Mesodermal cell (in vitro differentiated cells): ENCODE data around the gene MED13L.

Source experiments
- H3K27ac ChIP-seq: 2 replicates; pipeline ENCODE4 v1.7.0; 2013; ENCODE audit warnings: mild to moderate bottlenecking, low read depth, low read length, moderate library complexity; ENCODE audit not compliant: severe bottlenecking
- H3K36me3 ChIP-seq: 2 replicates; pipeline ENCODE4 v1.7.1; 2013; ENCODE audit warnings: mild to moderate bottlenecking, low read length, moderate library complexity; ENCODE audit not compliant: control insufficient read depth, insufficient read depth
- H3K4me1 ChIP-seq: one replicate; pipeline ENCODE4 v1.7.1; 2013; ENCODE audit warnings: mild to moderate bottlenecking, low read length; ENCODE audit not compliant: insufficient read depth, control insufficient read depth, poor library complexity, severe bottlenecking
- H3K4me3 ChIP-seq: 2 replicates; pipeline ENCODE4 v1.7.0; 2013; ENCODE audit warnings: low read length, control low read depth, mild to moderate bottlenecking; ENCODE audit not compliant: insufficient read depth, poor library complexity, severe bottlenecking; ENCODE audit errors: extremely low read depth
- H3K9me3 ChIP-seq: 2 replicates; pipeline ENCODE4 v1.7.1; 2013; ENCODE audit warnings: mild to moderate bottlenecking, low read length, moderate library complexity; ENCODE audit not compliant: control insufficient read depth
- WGBS, 2 experiments: methylation state at CpG; one replicate each; pipeline ENCODE4 v1.1.5; 2013; ENCODE audit warnings: missing lambda C conversion rate in 2 of 2; ENCODE audit not compliant: insufficient coverage in 2 of 2; 5-methylcytosine and 5-hydroxymethylcytosine counted together

The MED13L gene

GRCh38 chr12:116057356-116057755, 220.1 kb downstream of the MED13L start:
- Histone ChIP-seq H3K36me3 (no peaks in the 10 kb centered on the region), H3K4me1 (peaks cover 5% of the 10 kb centered on the region), H3K9me3 (no peaks in the 10 kb centered on the region), H3K27ac (no peak overlapping the region), H3K4me3 (no peak overlapping the region)
- 100% methylated on average over 1 of the region's 3 CpGs; no CpG with 5 or more reads in 1 of the 2 experiments for WGBS, 2 experiments

- Histone ChIP-seq H3K4me1 (peaks cover 5% of the 10 kb centered on the region), H3K9me3 (no peaks in the 10 kb centered on the region), H3K27ac (no peak overlapping the region), H3K4me3 (no peak overlapping the region), H3K36me3 (no peaks in the 10 kb centered on the region)
- 100% methylated on average over 1 of the region's 3 CpGs; no CpG with 5 or more reads in 1 of the 2 experiments for WGBS, 2 experiments
These were observed 221.4 kb downstream of the MED13L start for GRCh38 chr12:116055895-116056607.

DNA sequence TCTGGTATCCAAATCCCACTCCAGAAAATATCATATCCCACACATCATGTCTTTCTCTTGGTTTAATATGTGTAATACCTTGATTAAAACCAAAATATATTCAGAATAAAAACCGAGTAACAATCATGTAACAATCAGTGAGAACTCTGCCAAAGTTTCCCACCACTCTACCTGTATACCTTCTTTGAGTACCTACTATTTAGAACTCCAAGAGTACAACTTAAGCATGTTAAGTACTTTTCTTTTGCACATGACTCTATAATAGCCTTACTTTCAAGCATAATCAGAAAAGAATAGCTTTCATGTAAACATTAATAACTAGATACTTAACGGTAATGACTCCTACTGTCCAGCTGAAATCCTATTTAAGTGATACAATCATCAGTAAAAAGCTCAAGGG, 223.2 kb downstream of the MED13L start:
- 100% methylated on average over 1 of the region's 2 CpGs; no CpG with 5 or more reads in 1 of the 2 experiments for WGBS, 2 experiments
- peaks cover 5% of the 10 kb centered on the region for H3K4me1 ChIP-seq
- H3K36me3 ChIP-seq: no peaks in the 10 kb centered on the region
- H3K4me3 ChIP-seq: no peak overlapping the region
- H3K27ac ChIP-seq: peak overlapping the region; percentile 1
- no peaks in the 10 kb centered on the region for H3K9me3 ChIP-seq

GRCh38 chr12:116053479-116054200, 223.9 kb downstream of the MED13L start:
- Histone ChIP-seq H3K4me1 (peaks cover 5% of the 10 kb centered on the region), H3K36me3 (no peaks in the 10 kb centered on the region), H3K9me3 (no peaks in the 10 kb centered on the region), H3K27ac (peak overlapping the region; percentile 1), H3K4me3 (no peak overlapping the region)
- WGBS, 2 experiments: 84 to 88% methylated on average over 3 of the region's 3 CpGs

GRCh38 chr12:116050275-116050674, 227.2 kb downstream of the MED13L start:
- H3K4me1 ChIP-seq: peaks cover 5% of the 10 kb centered on the region
- no peak overlapping the region for H3K4me3 ChIP-seq
- no peaks in the 10 kb centered on the region for H3K9me3 ChIP-seq
- 100% methylated on average over 1 to 2 of the region's 5 CpGs for WGBS, 2 experiments
- H3K27ac ChIP-seq: no peak overlapping the region
- no peaks in the 10 kb centered on the region for H3K36me3 ChIP-seq

DNA sequence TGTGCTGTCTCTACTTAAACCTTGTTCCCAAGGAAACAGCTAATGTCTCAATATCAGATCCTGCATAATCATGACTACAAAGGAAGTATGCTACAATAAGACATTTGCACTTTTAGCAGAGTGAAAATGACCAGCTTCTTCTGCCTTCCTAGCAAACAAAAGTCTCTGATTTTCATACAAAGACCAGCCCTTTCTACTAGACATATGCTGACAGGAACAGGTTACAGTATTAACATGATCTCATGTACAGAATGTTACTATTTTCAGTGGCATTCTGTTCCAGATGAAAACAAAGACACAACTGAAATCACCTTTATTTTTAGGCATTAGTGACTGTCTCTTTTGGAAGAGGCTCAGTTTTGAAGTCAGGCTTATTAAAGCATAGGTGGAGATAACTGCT, 228.6 kb downstream of the MED13L start:
- Histone ChIP-seq H3K36me3 (no peaks in the 10 kb centered on the region), H3K4me1 (peaks cover 2% of the 10 kb centered on the region), H3K9me3 (no peaks in the 10 kb centered on the region), H3K4me3 (no peak overlapping the region), H3K27ac (no peak overlapping the region)

GRCh38 chr12:116046039-116046438, 231.5 kb downstream of the MED13L start:
- Histone ChIP-seq H3K9me3 (no peaks in the 10 kb centered on the region), H3K27ac (no peak overlapping the region), H3K4me1 (no peaks in the 10 kb centered on the region), H3K4me3 (no peak overlapping the region), H3K36me3 (no peaks in the 10 kb centered on the region)

GRCh38 chr12:116045150-116045549, 232.3 kb downstream of the MED13L start:
- WGBS, 2 experiments: 80% methylated on average over 1 of the region's 2 CpGs; no CpG with 5 or more reads in 1 of the 2 experiments
- no peaks in the 10 kb centered on the region for H3K4me1 ChIP-seq
- H3K4me3 ChIP-seq: no peak overlapping the region
- H3K9me3 ChIP-seq: no peaks in the 10 kb centered on the region
- no peaks in the 10 kb centered on the region for H3K36me3 ChIP-seq
- no peak overlapping the region for H3K27ac ChIP-seq

DNA sequence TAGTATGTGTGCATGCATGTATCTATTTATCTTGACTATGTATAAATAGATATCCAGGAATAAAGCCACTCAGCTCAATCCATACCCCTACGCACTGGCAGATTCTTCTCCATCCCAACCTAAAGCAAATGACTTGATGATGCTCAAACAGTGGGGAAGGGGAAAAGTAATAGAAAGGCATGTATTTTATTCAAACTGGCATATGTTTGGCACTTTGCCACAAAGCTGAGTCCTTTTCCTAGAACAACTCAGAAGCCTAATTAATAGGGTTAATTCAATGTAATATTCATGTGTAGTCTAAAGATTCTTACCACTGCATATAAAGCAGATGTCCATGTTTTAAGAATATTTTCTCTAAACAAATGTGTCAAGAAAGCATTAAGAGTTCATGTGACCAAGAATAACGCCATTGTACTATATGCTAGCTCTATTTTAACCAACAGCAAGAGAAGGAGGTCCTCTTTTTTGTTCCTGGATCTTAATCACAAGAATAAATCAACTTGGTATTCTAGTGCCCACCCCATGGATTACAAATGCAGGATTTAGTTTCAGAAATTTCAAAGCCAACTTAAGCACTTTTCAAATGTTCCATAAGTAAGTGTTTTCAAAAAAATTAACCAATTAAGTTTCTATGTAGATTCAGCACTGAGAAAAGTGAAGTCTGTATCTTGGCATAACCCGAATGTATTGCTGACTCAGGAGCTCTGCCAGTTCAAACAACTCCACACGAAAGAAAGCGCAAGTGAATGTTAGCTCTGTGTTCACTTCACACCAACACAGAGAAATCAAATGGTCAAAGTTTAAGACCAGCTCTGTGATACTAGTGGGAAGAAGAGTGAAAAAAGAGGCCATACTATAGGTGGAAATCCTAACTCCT, 233.6 kb downstream of the MED13L start:
- Histone ChIP-seq H3K4me3 (no peak overlapping the region), H3K9me3 (no peaks in the 10 kb centered on the region), H3K4me1 (no peaks in the 10 kb centered on the region), H3K36me3 (no peaks in the 10 kb centered on the region), H3K27ac (no peak overlapping the region)
- 95 to 100% methylated on average over 4 of the region's 5 CpGs for WGBS, 2 experiments

GRCh38 chr12:116040402-116040801, 237.1 kb downstream of the MED13L start:
- Histone ChIP-seq H3K4me1 (peaks cover 11% of the 10 kb centered on the region), H3K9me3 (no peaks in the 10 kb centered on the region), H3K4me3 (no peak overlapping the region), H3K36me3 (no peaks in the 10 kb centered on the region), H3K27ac (no peak overlapping the region)
- no CpG with 5 or more reads among the region's 2 CpGs for WGBS, 2 experiments
